NK-92 (cell line): Measurements from ENCODE around the gene ADAMTS12.

ENCODE experiments used
- DNase-seq: peaks from one replicate; lab custom pipeline; 2025; ENCODE audit not compliant: unreplicated experiment; lab: John Stamatoyannopoulos, UW

Gene ADAMTS12

DNA sequence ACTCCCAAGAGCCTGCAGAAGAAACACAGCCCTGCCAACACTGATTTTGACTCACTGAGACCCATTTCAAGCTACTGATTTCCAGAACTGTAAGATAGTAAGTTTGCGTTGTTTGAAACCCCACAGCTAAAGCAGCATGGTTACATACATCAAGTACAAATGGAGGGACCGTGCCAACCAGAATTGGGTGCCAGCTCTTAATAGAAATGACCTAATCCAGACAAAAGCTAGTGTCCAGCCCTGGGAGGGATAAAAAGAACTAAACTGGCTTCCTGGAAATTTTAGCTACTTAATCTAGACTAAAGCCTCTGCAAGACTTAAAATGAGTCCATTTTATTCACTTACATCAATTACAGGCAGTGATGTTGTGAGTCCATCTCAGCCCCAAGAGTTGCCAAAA, 122.6 kb downstream of the ADAMTS12 start:
- no peak for DNase-seq

DNA sequence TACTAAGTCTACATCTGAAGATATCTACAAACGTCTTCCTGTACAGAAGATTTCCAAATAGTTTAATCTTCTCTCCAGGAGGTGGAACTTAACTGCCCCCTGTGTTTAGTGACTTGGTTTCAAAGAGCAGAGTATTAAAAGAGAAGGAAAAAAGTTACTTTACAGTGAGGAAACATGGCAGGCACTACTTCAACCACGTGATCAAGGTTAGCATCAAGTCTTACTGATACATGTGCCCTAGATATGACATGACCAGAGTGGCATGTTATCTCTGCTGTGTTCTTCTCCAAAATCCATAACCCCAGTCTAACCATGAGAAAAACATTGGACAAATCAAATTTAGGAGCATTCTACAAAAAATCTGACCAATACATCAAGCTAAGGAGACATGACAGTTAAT, 125.8 kb downstream of the ADAMTS12 start:
- no peak for DNase-seq

DNA sequence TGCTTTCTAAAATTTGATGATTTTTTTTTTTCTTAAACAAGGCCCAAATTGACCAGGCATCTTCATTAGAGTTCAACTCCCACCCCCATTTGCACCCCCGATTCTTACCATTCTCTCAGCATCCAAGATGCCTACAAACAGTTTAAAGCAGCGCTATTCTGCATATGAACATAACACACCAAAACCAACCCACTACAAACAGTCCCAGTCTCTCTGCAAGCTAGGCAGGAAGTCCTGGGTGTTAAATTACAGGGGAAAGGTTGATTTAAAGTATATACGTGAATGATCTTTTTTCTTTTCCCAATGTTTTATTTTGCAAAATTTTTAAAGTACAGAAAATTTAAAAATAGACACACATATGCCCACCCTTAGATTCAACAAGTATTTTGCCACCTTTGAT, 127.0 kb downstream of the ADAMTS12 start:
- no peak for DNase-seq

DNA sequence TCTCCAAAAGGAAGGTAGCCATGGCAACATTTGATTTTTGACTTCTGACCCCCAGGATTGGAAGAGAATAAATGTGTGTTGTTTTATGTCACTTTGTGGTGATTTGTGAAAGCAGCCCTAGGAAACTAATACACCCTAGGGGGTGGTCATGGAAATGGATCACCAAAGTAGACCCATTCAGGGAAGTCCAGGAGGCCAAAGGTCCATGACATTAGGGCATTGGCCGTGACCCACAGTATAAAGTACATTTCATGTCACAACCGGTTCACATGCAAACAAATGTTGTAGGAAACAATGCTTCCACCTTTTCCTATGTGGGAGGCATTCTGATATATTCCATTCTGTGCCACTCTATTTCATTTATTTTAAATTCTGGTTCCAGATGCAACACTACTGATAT, 128.4 kb downstream of the ADAMTS12 start:
- DNase-seq: no peak

DNA sequence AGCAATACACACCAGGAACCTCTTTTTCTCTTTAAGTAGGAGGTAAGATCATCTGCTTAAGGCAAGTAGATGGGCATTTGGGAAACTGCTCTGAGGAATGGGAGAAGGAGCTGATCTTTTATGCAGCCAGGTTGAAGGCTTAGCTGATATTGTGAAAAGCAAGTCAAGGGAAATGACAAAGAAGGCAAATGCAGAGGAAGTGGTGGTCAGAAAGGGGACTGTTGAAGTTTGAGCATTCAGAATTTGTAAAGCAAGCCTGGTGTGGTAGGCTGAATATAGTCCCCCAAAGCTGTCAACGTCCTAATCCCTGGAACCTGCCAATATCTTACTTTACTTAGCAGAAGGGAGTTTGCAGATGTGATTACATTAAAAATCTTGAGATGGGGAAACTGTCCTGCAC, 128.9 kb downstream of the ADAMTS12 start:
- DNase-seq: no peak

DNA sequence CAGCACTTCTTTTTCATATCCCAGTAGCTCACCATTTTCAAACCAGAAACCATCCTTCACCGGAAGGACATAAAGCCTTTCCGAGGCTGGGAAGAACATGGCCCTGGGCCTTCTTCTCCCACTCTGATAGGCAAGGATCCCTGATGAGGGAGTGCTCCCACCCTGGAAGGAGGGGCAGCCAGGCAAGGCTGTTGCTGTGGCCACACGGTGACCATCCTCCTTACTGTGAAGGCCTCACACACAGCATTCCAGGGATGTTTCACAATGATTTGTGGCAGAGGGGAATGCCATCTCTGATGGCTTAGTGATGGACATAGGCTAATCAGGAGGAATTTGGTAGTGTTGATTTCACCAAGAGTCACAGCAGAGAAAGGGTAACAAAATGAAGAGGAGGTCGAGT, 130.7 kb downstream of the ADAMTS12 start:
- no peak for DNase-seq

DNA sequence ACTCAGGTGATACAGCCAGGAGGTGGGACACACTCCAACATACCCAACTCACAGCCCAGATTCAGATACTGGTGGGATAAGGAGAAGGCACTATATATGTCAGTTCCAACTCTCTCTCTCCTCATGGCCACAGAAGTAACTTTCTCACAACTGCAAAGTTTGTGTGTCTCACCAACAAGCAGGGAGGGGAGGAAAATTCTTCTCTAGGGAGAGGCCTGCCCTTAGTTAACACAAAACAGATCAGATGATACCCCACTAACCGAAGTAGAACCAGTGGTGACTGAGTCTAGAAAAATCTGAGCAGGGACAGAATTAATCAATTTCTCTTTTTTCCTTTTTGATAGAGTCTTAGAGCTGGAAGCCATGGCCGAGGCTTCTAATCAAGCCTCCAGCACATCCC, 133.1 kb downstream of the ADAMTS12 start:
- no peak for DNase-seq

DNA sequence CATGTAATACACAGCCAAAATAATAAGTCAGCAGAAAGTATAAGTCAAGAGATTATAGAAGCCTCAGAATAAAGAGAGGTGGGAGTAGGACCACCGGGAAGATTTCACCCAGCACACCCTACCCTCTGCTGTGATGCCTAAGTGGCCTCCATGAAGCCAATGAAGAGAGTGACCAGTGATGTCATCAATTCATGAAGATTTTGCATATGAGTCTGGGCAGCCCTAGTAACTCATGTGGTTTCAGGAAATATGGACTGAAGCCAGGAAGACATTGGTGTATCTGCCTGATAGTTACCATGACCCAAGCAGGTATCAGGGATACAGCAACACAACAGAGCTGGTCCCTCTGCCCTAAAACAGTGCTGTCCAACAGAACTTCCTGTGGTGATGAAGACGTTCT, 135.3 kb downstream of the ADAMTS12 start:
- no peak for DNase-seq

DNA sequence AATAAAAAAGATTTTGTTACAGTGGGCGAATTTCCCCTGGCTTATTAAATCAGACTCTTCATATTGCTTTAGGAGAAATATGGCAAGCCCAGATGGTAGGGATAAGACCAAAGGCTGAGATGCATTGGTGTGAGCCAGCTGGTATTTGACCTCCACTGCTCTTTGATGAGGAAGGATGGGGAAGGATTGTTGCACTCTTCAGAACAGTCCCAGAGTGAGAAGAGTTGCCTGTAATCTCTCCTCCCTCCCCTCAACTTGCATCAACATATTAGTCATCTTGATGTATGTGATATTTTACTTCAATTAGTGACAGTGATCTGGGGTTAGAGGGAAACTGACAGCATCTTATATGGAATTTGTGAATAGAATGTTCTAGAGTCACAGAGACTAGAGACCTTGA, 136.6 kb downstream of the ADAMTS12 start:
- DNase-seq: no peak

DNA sequence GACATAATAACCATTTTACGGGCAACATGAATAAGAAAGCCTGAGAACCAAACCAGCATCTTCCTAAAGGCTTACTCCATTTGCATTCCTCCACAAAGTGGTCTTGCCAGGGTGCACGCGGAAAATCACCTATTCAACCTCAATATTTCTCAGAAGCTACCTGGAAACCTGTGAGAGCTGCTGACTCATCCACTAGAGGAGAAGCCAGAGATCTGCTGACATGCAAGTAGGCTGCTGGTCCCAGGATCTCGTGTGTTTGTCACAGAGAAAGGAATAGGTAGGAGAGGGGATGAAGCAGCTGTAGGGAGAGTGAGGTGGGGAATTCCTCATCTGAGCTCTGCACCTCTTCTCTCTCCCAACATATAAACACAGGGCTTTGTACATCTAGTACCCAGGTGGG, 138.1 kb downstream of the ADAMTS12 start:
- DNase-seq: no peak

DNA sequence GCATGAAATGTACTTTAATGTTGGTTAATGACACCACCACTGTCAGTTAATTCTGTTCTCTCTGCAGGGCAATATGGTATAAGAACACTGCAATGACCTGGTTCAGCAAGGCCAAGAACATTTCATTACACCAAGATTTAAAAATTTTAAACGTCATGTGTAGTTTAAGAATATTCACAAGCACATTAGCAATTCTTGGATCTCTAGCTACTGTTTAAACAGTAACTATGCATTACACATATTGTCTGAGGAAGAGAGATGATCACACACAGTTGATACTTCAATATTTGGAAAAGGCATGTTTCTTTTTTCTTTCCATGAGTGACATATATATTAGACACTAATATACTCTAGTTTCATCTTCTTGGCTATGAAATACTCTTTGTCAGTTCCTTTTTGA, 143.0 kb downstream of the ADAMTS12 start:
- no peak for DNase-seq

DNA sequence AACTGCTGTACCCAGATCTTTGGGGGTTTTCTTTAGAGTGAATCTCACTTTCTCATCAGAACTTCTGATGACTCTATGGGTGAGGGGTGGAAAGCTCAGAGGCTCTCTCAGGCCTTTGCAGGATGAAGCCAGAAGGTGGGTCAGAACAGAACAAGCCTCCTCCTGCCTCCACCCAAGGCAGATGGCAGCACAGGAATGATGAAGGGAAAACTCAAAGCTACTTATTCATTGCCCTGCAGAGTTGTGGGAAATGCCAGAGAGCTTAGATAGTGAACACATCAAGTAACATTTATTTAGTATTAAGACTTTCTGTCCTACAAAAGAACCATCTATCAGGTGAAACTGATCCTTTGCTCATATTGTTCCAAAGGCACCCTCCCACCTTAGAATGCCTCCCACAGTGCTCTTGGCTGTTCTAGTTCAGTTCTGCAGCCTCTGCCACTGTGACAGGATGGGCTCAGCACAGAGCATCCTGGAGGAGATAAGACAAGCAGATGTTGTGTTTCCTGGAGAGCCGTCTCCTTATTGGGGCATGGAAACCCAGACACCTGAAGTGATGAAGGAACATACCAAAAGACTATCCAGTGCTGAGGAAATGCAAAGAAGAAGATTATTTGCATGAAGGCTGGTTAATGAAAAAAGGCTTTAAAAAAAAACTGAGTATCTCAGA, 146.6 kb downstream of the ADAMTS12 start:
- DNase-seq: no peak

DNA sequence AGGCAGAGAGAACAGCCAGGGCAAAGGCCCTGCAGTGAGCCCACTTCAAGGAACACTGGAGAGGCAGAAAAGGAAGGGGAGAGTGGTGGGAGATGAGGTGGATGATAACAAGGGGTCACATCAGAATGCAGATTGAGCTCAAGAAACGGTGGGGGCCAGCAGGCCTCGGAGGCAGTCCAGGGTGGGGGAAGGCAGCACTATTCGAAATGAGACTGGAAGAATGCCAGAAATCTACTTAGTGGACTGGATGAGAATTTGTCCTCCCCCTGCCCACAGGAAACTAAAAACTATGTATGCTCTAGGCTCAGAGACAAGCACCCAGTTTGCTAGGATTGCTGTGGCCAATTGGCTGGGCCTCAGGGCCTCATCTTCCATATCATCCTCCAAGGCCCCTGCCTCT, 148.7 kb downstream of the ADAMTS12 start:
- no peak for DNase-seq

DNA sequence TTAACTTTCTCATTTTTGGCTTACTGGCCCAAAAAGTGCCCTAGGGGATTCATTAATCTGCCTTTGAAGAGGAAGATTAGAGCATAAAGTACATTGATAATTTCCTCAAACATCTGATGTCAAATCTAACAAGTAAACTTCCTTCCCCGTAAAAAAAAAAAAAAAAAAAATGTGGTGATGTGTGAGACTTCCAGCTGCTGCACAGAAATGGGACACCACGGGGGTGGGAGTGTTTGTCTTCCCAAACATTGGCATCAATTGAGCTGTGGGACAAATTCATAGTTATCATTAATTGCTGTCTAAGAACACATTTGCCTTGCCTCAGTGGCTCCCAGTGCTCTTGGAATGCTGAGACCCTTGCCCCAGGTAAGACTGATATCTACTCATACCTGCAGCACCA, 149.6 kb downstream of the ADAMTS12 start:
- DNase-seq: no peak

DNA sequence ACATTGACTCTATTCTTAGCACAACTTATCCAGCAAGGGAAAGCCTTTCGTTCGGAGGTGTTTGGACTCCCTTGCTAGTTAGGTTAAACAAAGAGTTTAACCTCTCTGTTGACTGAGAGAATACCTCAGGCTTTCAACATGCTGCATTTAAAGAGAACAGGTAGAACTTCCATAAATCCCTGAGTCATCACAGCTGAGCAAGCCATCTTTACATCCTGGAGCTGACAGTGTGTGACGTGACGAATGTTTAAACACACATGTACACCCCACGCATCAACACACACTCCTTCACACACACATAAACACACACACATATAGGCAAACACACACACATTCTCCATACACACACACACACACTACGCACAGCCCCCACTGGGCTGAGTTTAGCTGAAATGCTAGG, 152.8 kb downstream of the ADAMTS12 start:
- DNase-seq: no peak

DNA sequence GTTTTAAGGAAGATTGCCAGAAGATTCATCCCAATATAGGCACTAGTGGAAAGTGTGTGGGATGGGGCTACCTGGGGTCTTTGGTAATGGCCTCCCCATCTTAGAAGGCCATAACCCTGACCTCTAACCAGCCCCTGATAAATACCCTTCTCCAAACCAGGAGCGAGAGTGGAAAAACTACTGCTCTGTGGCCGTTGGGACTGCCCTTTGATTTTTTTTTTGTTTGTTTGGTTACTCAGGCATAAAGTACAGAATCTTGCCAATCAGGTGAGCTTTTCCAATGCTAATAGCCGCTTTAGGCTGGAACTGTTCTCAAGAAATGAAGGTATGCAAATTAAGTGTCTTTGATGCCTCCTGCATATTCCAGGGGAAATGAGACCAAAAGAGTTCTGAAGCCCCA, 153.7 kb downstream of the ADAMTS12 start:
- DNase-seq: no peak

DNA sequence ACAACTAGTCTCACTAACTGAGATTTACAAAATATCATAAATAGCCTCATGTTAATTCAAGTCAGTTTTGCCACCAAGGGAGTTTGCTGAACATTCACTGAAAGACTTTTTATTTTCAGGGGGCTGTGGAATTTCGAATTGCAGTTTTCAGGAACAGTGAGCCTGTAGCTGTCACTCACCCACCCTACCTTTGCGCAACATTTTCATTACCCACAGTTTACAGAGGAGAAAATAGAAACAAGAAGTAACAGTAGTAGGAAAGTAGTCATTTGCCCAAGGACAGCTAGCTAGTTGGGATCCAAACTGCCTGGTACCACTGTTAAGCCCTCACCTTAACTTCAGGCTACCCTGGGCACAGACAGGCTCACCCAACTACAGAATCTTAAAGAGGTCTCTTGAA, 154.1 kb downstream of the ADAMTS12 start:
- no peak for DNase-seq

DNA sequence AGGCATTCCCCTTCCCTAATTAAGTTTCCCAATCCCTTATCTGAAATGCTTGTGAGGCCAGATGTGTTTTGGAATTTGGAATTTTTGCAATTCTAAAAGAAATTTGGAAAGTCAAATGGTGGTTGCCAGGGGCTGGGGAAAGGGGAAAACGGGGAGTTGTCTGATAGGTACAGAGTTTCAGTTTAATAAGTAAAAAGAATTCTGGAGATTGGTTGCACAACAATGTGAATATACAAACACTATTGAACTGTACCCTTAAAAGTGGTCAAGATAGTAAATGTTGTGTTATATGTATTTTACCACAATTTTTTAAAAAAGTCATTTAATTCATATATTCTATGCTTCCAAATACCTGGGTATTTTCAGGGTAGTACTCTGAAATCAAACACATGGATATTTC, 154.5 kb downstream of the ADAMTS12 start:
- no peak for DNase-seq

DNA sequence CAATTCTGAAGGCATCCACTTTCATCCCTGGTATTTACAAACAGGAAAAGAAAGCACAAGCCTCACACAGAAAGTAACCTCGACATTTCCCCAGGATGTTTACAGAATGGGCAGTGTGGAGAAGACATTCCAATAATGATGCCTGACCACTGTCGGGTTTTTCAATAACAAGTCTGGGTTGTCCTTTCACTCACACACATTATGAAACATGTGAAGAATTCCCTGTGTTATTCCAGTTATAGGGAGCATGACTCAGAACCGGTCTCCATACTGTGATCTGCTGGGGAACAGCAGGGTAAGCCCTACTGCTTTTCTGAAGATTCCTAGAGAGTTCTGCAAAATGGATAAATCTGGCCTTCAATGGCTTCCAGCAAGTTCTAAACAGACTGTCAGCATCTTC, 155.3 kb downstream of the ADAMTS12 start:
- no peak for DNase-seq

DNA sequence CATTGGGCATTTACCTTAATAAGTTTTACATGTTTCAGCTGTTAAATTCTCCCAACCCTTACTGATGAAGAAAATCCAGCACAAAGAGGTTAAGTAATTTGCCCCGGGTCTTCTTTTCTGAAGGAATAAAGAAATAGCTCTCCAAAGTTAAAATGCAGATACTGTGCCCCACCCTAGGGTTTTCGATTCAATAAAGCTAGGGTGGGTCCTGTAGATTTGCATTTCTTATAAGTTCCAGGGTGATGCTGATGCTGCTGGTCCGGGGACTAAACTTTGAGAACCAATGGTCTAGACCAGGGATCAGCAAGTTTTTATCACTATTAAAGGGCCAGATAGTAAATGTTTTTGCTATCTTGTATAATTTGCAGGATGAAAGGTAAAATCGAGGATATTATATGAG, 156.7 kb downstream of the ADAMTS12 start:
- no peak for DNase-seq

DNA sequence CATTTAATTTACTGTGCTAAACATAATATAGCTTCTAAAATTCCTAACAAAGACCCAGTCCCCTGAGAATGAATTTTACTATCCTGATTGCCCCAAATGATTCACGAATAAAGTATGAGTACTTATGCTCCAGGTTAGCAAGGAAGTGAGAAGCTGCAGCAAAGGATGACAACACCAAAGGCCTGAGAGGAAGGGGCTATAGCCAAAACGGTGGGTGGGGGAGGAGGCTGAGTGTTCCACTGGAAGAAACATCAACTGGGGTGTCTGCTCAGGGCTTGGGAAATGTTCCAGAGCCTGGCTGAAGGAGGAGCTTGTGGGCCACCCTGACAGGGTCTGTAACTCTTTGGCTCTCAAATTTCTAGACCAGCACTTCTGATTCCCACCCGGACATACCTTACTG, 157.3 kb downstream of the ADAMTS12 start:
- DNase-seq: no peak

DNA sequence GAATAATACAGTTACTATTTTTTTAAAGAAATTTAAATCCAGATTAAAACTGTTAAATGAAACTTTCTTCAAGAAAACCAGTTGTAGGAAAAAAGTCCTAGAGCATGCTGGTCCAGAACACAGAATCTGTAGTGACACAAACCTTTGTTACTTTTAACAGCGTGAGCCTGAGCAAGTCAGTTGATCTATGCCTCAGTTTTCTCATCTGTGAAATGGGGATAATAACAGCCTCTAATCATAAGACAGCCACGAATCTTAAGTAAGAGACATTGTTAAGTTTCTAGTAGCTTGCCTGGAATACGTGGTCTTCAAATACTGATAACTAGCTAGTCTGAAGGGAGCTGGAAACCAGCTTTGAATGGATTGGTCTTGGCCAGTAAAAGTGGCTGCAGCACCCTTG, 158.6 kb downstream of the ADAMTS12 start:
- no peak for DNase-seq

DNA sequence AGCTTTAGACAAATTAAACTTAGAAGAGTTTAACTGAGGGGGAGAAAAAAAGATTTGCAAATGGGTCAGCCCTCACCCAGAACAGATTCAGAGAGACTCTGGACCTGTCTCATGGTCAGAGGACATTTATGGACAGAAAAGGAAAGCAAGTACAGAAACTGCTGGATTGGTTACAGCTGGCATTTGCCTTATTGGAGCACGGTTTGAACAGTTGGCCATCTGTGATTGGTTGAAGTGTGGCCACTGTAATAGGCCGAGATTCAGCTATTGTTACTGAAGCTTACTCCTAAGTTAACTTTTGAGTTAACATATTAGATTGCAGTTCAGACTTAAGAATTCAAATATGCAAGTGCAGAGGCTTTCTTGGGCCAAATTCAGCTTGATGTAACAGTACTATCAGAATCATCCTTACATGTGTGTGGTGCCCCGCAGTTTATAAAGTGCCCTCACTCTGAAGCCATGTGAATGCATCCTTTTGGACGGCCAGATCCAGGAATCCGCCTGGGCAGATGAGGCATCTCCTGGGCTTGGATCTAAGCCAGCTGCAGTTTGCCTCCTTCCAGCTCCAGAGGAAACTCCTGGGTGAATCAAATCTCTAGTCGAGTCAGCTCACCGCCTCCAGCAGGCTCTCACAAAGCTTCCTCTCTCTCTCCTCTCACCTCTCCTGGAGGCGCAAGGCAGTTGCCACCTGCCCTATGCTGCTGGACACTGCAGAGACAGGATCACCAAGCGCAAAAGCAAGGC, 165.2 kb downstream of the ADAMTS12 start:
- no peak for DNase-seq
